KG1 (cell line): ENCODE data around the gene MET.
"Not testable (repeated sequence)": the region's sequence is repeated elsewhere in the genome, so short reads cannot be mapped to it uniquely, and the experiment has no call there.

ENCODE experiments used
- DNase-seq: peaks from one replicate; lab custom pipeline; 2025; lab: John Stamatoyannopoulos, UW

Gene MET

DNA sequence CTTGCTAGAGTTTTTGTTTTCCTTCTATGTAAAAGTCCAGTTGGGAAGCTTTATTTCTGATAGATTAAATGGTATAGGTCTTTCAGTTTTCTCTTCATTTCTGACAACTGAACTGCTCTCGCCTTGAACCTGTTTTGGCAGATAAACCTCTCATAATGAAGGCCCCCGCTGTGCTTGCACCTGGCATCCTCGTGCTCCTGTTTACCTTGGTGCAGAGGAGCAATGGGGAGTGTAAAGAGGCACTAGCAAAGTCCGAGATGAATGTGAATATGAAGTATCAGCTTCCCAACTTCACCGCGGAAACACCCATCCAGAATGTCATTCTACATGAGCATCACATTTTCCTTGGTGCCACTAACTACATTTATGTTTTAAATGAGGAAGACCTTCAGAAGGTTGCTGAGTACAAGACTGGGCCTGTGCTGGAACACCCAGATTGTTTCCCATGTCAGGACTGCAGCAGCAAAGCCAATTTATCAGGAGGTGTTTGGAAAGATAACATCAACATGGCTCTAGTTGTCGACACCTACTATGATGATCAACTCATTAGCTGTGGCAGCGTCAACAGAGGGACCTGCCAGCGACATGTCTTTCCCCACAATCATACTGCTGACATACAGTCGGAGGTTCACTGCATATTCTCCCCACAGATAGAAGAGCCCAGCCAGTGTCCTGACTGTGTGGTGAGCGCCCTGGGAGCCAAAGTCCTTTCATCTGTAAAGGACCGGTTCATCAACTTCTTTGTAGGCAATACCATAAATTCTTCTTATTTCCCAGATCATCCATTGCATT lies 27.1 kb downstream of the MET start:
- no peak for DNase-seq

DNA sequence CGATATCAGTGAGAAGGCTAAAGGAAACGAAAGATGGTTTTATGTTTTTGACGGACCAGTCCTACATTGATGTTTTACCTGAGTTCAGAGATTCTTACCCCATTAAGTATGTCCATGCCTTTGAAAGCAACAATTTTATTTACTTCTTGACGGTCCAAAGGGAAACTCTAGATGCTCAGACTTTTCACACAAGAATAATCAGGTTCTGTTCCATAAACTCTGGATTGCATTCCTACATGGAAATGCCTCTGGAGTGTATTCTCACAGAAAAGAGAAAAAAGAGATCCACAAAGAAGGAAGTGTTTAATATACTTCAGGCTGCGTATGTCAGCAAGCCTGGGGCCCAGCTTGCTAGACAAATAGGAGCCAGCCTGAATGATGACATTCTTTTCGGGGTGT lies 27.7 kb downstream of the MET start:
- no peak for DNase-seq

DNA sequence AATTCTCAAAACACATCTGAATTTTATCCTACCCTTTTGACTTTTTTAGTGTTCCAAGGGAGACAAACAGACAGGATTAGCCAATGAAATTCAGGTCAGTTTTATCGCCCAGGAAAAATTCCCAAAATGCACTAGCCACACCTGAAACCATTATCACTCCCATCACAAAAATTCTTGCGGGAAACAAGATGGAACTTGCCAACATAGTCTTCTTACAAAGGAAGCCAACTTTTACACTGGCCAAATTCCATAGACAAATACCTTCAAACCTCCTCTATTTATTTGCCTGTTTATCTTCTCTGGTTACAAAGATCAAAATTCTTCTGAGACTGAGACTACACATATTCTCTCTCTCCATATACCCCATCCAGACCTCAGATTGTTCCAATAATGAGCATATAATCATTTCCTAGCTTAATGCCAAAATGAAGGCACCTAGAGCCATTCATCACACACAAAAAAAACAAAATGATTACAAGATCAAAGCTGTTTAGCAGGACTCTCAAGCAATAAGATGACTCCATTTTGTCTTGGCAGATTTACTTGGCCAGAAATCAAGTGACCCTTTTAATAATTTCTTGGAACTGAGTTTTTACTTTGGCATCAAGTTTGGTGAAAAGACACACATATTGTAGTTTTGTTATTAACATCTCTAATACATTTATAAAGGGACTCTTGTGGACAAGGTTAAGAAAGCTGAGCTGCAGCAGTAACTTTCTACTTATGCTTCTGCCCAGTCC lies 30.2 kb downstream of the MET start:
- DNase-seq: no peak

DNA sequence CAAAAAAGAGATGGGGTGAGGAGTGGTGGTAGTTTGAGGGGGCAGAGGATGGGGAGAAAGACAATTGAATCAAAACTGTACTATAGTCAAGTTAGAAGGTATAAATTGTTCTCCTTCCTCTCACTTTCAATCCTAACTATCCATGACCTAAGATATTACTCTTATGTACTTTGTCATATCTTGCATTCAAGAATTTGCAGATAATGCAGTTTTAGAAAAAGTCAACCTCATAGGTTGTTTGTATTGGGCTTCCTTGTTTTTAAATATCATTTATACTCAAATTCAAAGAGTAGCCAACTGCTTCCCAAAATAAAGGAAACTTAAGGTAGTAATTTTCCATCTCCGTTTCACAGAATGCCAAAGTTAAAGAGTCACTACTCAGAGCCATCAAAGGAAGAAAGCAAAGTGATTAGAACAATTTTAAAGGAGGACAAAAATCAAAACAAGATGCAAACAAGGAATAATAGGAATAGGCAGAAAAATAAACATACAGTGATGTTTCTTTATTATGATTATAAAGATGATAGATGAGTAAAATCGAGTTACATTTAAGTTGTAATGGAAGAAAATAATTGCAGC lies 32.7 kb downstream of the MET start:
- no peak for DNase-seq

DNA sequence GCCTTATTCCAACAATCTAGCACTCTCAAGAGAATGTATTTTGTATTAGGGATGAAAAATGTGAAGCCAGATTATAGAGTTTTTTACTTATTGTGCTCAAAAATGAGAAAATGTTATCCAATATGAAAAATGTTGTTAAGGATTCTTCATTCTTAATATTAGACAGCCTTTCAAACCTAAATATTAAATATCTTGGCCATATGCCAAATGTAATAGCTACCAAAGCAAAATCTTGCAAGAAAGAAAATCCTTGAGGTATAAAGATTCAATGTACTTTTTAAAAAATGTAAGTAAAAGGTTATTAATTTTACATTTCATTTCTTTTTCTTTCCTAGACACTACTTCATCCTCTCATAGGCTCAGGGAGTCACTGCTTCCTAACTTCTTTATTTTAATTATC lies 33.4 kb downstream of the MET start:
- no peak for DNase-seq

DNA sequence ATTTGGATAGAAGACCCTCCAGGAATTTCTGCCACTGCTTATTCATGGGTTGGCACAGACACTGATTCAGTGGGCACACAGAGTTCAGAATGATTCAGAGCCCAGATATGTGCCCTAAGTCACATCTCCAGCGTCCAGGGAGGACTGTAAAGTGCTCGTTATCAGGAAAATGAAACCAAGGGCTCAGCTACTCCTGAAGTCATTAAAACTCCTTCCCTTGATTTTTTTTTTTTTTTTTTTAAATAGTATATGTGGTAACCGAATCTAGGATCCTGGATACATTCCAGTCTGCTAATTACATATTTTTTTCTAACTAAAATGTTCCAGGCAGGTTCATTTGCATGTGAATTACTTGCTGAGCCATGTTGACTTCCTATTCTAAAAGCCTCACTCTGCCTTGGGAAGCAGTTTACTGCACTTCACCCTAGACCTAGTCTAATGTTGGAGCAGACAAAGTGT lies 34.7 kb downstream of the MET start:
- DNase-seq: no peak

DNA sequence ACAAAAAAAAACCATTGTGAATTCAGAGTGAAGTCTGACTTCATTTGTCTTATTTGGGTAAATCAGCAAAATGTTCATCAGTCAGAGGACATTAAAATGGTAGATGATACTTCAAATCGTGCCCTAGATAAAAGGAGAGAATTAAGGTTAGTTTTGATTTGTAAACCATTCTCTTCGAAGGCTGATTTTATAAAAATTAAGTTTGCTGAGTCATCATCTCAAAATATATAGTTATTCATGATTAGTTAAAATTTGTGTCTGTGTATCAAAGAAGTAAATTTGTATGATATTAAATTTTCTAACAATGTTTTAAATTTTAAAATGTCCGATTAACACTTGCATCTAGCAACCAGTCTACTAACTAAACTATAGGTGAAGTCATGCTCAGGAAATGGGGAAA lies 35.3 kb downstream of the MET start:
- no peak for DNase-seq

DNA sequence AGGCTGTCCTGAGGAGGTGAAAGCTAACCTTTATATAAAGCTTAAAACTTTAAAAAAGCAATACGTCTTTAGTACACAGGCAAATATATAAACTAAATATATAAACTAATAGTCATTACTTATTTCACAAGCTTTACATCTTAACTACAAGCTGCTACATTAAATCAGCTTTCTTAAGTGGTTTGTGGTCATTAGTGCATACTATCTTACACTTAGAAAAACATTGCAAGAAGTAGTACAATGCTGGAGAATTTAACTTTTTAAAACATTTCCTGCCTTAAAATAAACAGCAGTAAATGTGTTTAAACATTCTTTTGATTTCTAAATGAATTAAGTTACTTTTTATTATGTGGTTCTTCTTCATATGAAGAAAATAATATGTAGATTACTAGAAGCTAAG lies 36.3 kb downstream of the MET start:
- no peak for DNase-seq

DNA sequence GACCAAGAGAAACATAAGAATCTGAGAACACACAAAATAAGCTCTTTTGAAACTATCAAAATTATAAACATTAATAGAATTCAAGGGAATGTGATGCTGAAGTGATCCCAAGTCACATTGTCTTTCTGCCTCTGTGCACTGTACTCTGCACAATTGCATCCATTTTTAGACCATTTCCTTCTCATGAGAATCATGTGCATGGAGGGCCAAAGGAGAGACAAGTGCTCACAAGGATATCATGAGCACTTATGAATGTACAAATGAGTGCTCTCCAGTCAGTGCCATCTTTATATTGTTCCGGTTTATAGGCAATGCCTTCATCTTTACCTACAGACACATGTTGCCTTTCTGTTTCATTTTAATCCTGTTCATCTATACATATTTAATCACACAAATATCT lies 36.9 kb downstream of the MET start:
- no peak for DNase-seq

DNA sequence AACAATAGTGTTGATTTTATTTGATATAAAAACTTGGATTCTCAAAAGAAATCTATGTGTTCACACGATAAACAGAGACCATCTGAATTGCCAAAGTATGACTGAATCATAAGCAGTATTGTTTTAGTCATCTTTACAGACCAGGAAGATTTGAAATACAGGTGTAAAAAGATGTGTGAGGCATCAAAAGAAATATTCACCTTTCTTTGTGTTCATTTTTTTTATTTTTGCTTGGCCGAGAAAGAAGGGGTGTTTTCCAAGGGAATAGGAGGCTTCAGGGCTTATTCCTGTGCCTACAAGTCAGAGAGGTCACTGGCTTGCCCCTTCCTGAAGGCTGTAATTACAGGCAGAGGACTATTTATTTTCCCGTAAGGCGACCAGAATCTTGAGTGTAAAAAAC lies 37.3 kb downstream of the MET start:
- DNase-seq: no peak

DNA sequence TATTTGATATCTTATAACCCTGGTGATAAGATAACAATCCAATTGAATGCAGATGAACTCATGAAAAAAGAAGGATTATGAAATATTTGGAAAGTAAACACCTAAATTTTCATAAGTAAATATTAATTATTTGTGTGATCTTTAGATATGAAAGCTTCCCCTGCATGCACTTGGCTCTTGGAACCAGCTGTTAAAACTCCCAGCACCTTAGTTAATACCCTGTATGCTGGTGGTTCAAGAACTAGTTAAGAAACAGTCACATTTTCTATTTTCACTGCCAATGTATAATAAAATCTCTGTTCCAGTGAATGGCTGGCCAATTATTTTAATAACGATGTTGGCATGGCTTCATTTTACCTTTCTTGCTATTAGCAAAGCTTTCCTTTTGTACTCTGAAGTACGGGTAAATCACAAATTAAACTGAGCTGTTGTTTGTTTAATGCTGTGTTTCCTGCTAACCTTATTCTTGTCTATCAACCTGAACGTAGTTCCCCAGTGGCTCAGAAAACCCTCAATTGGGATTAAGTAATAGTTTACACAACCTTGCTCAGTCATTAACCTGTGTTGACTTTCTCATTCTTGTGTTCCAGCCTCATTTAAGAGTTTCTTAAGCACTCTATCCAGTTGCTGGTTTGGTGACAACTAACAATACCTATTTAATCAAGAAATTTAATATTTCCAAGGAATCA lies 38.9 kb downstream of the MET start:
- DNase-seq: no peak

DNA sequence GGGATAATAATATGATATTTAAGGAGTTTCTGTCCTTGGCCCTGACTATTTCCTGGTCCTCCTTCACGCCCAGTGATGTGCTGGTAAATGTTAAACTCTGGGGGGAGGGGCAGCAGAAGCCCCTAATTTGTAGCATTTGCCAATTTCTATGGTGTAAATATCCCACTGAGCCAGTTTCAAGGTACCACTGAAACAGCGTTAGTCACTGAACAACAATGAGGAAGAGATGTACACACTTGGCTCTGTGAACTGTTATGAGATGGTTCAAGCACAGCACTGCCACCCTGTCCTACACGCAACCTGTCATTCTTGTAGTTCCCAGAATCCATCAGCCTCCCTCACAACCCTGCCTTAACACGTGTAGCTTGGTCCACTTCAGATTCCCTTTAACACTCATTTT lies 39.8 kb downstream of the MET start:
- DNase-seq: no peak

DNA sequence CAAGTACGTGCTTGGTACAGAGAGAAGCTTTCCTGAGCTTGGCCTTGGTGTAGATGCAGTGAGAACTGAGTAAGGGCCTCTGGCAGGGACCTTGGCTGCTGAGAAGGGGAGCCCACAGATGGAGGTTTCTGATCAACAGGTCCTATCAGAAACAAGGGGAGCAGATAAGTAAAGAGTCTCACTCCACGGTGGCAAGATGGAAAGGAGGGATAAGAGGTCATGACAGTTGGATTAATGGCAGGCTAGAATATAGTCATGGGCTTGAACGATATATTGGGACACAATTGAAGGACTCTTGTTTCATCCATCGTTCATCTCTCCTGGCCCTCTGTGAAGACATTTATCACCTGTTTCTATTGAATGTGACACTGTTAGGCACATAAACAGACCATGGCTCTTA lies 41.5 kb downstream of the MET start:
- no peak for DNase-seq

DNA sequence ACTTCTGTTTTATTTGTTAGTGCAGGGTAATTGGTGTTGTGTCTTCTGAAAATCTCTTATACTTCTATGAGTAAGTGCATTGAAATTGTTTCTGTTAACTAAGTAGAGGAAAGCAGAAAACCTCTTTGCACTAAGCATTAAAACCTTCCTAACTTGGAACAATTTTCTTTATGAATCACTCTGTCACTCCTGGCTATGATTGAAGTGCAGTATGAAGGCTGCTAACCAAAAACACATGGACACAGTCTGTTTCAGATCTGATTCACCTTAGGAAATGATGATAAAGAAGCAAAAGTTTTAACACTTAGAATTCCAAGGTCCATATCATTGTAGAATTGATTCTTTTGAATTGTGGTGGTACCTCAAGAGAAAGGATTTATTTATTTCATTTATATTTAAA lies 41.9 kb downstream of the MET start:
- no peak for DNase-seq

DNA sequence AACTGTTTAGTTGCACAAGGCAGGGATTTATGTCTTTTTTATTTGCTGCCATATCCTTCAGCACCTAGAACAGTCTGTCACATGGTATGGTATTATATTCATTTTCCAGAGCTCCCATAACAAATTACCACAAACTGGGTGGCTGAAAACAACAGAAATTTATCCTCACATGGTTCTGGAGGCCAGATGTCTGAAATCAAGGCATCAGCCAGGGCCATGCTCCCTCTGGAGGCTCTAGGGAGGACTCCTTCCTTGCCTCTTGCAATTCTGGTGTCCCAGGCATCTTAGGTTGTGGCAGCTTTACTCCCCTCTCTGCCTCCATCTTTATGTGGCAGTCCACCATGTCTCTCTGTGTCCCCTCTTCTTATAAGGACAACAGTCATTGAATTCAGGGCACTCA lies 43.1 kb downstream of the MET start:
- DNase-seq: no peak

DNA sequence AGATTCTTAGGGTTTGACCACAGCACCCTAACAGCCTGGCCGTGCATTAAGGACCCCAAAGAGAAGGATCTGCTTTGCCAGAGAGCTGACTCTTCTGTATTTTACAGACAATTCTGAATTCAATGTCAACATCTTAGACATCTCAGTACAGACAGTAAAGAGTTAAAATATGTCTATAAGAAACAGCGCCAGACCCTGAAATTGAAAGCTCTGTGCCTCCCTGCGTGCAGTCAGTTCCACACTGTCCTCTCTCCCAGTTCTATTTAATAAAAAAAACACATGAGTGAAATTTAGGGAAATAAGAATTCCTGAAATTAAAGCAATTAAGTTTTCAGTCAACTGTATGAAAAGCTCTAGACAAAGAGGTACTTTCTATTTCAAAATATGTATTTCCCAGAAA lies 45.1 kb downstream of the MET start:
- no peak for DNase-seq

DNA sequence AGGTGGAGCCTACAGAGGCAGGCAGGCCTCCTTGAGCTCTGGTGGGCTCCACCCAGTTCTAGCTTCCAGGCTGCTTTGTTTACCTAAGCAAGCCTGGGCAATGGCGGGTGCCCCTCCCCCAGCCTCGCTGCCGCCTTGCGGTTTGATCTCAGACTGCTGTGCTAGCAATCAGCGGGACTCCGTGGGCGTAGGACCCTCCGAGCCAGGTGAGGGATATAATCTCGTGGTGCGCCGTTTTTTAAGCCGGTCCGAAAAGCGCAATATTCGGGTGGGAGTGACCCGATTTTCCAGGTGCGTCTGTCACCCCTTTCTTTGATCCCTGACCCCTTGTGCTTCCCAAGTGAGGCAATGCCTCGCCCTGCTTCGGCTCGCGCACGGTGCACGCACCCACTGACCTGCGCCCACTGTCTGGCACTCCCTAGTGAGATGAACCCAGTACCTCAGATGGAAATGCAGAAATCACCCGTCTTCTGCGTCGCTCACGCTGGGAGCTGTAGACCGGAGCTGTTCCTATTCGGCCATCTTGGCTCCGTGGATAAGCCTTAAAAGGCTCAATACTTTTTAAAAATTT lies 52.0 kb downstream of the MET start:
- not testable (repeated sequence) for DNase-seq

DNA sequence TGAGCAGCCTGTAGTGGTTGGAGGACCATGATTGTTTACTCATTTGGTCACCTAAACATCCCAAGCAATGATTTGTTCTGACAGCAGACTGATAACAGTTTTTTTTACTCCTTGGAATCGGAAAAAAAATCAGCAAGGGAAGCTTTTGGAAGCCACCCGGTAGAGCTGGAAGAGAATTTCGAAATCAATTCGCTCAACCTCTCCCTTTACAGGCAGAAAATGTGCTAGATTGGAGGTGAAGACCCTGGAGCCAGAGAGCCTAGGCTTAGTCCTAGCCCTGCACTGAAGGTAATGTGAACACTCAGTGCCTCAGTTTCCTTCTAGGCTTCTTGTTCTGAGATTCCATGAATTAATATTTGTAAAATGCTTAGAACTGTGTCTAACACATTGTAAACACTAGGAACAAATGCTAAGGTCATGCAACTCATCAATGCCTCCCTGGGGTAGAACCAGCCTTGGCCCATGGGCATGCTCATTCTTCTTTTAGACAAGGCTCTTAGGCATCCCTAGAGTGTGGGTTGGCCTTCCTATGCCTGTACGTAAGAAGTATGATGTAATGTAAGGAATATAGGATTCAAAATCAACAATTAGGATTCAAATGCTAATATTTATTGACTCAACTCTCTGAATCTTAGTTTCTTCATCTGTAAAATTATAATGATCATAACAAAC lies 52.7 kb downstream of the MET start:
- DNase-seq: no peak

DNA sequence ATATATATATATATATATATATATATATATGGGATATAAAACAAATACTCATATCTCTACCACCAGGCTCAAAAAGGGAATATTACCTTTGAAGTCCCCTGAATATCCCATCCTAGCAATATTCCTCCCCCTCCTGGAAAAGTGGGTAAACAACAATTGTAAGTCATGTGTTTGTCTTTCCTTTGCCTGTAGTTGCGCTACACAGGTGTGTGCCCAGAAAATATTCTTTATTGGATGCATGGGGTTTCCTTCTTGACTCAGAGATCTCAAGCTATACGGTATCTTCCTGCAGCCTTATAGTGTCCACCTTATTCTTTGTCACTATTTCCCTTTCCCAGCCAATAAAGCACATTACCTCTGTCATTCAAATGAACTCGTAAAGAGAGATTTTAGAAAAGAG lies 54.2 kb downstream of the MET start:
- DNase-seq: no peak

DNA sequence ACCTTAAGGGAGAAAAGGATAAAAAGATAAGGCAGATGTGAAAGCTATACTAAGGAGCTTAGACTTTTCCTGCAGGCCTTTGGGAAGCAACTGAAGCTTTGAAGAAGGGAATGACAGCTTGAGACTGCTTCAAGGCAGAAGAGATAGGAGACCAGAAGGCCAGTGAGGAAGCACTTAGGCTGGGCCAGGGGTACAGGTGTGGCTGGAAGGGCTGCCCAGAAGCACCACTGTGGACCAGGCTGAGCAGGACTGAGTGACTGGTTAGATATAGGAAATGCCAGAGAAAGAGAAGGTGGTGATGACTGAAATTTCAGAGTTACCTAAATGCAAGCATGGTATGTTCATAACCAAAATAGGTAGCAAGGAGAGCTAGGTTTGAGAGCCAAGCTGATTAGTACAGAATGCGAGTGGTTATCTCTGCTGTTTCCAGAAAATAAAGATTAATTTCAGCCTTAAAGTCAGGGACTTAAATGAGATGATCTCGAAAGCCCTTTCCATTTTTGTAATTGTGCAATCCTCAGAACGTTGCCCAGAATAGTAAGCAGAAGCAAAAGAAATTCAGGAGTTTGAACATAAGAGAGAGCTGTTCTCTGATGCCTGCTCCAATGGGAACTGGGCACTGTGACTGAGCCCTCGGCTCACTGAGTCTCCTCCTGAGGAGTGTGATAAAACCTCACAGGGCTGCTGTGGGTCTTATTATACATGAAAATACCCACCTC lies 54.9 kb downstream of the MET start:
- no peak for DNase-seq

DNA sequence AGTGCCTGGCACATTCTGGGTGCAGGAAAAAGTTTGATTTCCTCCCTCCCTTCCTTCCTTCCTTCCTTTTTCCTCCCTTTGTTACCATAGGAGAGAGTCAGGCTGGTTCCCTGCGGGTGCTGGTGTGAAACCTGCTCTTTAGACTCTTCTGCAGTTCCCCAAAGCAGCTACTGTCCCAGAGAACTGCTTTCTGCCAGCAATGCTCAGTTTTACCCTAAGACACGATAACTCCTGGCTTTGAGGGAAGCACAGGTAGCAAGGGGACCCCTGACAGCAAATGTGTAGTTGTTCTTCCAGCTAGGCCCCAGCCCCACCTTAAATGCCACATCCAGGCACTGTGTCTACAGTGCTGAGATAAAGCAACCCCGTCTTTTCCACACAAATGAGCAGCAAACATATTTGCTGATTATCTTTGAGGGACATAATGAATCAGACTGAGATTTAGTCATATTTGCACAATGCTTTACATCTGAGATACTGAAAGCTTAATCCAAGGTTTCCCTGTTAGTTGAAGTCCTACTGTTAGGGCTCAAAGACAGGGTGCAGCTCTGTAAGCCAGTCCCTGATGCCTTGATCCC lies 55.5 kb downstream of the MET start:
- DNase-seq: no peak
